Activated CD8-positive, alpha-beta T cell treated with anti-CD3 and anti-CD28 coated beads, Interleukin-2, amount 10 ng/mL, durations not matched to agents 7 days and 5 days (primary cell): ENCODE measurements around the gene OTUB2. TPM values are rescaled to one million over a fixed set of nuclear protein-coding genes. Genes with fewer than 3 reads are reported as not detected.
A peak's percentile ranks its signal among the peaks of the same experiment; 100 is the strongest.

Experiments used
- ATAC-seq: fragments of 150-1000 bp; cut with Tn5 transposase; one replicate; pipeline ENCODE4 v1.10.0; 2021; ENCODE audit warnings: moderate library complexity
- CTCF ChIA-PET: fragments of 350-600 bp; sonication (Branson Sonifier 250); formaldehyde crosslinking; loops from one replicate; lab custom pipeline; 2021; ENCODE audit warnings: antibody characterized with exemption; lab: Charles Lee
- POLR2A ChIA-PET: fragments of 350-600 bp; sonication (Branson Sonifier 250); formaldehyde crosslinking; loops from one replicate; lab custom pipeline; 2021; ENCODE audit warnings: antibody characterized with exemption; lab: Charles Lee
- DNase-seq: peaks from one replicate; pipeline ENCODE4 v3.0.0-alpha.2; 2020
- H3K27ac Mint-ChIP-seq: one replicate; pipeline ENCODE4 v1.8.0; 2021; ENCODE audit warnings: mild to moderate bottlenecking, mixed read lengths
- H3K27me3 Mint-ChIP-seq: one replicate; pipeline ENCODE4 v1.8.0; 2021; ENCODE audit warnings: low read depth, mixed read lengths
- H3K36me3 Mint-ChIP-seq: one replicate; pipeline ENCODE4 v1.8.0; 2021; ENCODE audit warnings: low read depth, mixed read lengths
- H3K4me1 Mint-ChIP-seq: one replicate; pipeline ENCODE4 v1.8.0; 2021; ENCODE audit warnings: low read depth, mixed read lengths
- H3K4me3 Mint-ChIP-seq: one replicate; pipeline ENCODE4 v1.8.0; 2021; ENCODE audit warnings: mild to moderate bottlenecking, mixed read lengths
- H3K9me3 Mint-ChIP-seq: one replicate; pipeline ENCODE4 v1.8.0; 2022; ENCODE audit warnings: mixed read lengths; ENCODE audit not compliant: insufficient read depth
- total RNA-seq, 2 experiments: library from RNA; stranded (reverse); gene quantifications; one replicate each; pipeline ENCODE4 v1.2.3, GENCODE V29; 2021

OTUB2 gene
- total RNA-seq, 2 experiments from 2014 or later = 1.4 to 1.7 TPM

DNA sequence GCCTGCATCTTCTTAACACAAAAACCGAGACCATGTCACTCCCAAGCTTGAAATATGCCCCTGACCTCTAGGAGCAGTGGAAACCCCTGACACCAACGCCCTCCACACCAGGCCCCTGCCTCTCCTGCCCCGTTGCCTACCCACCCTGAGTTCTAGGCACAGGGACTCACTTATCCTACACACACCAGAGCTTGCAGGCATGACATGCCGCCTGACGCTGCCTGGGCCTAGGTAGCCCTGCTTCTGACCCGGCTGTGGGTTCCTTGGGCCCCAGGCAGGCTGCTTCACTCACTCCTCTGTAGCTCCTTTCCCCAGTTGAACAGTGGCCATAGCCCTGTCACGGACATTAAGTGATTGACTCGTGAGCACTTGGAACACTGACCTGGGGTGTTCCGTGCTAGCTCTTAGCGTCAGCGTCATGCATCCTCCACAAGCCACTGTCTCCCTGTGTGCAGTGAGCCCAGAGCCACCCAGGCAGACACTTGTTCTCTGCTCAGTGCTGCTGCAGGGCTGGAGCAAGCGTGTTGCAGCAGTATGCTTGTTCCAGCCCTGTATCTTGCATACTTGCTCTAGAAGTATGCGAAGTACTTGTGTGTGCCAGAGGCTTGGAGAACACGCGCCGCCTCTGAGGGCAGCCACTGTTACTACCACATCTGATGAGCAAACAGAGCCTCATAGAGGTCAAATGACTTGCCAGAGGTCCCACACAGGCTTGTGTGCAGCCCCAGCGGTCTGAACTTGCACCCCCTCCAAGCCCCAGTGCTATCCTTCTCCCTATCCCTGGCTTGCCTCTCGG lies 15.6 kb downstream of the OTUB2 start:
- H3K36me3 Mint-ChIP-seq = peaks cover 12% of the 10 kb centered on the region
- H3K27ac Mint-ChIP-seq = no peak overlapping the region
- H3K27me3 Mint-ChIP-seq = peaks cover under 1% of the 10 kb centered on the region

DNA sequence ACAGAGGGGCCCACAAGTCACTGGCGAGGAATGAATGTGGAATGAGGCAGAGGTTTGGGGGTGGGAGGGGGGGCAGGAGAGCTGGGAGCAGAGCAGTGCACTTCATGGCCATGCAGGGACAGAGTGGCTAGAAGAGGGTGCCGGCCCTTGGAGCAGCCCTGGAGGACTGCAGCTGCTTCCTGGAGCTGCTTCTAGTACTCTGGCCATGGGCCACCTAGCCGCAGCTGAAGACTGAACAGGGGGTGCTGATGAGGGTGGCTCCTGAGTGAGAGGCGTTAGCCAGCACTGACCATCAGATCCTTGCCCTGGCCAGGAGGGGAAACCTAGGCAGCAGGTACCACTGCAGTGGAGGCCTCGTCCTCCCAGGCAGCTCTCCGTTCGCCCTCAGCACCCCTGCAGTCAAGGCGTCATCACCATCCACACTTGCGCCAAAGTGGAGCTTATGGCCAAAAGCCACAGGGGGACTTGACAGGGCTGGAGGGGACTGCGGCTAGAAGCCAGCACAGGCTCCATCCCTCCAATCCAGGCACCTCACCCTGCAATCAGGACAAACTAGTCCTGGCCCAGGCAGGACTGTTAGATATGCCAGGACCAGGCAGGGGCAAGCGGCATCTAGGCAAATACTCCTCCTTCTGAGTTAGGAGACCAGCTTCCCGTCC lies 16.4 kb downstream of the OTUB2 start:
- no peak for ATAC-seq
- no peak overlapping the region for H3K27ac Mint-ChIP-seq
- DNase-seq = no peak
- no peaks in the 10 kb centered on the region for H3K27me3 Mint-ChIP-seq
- H3K4me3 Mint-ChIP-seq = no peak overlapping the region
- H3K9me3 Mint-ChIP-seq = no peaks in the 10 kb centered on the region
- ChIA-PET CTCF (interaction anchor here (0.6 to 1.3 kb wide), 4 partner anchors 13 to 536 kb away, joined by 3 to 4 read pairs (median 3); no protein-coding TSS in a partner anchor), POLR2A (no interaction called here)
- peaks cover 8% of the 10 kb centered on the region for H3K4me1 Mint-ChIP-seq
- H3K36me3 Mint-ChIP-seq = peaks cover 12% of the 10 kb centered on the region

More for the DNA sequence above, 15.6 kb downstream of the OTUB2 start:
- H3K4me1 Mint-ChIP-seq = peaks cover 10% of the 10 kb centered on the region
- no peak overlapping the region for H3K4me3 Mint-ChIP-seq
- CTCF ChIA-PET = interaction anchor here (0.8 kb wide), 1 partner anchor 12 kb away, joined by 4 read pairs; no protein-coding TSS in a partner anchor
- POLR2A ChIA-PET = no interaction called here
- H3K9me3 Mint-ChIP-seq = no peaks in the 10 kb centered on the region
- DNase-seq (no peak), ATAC-seq (no peak)

DNA sequence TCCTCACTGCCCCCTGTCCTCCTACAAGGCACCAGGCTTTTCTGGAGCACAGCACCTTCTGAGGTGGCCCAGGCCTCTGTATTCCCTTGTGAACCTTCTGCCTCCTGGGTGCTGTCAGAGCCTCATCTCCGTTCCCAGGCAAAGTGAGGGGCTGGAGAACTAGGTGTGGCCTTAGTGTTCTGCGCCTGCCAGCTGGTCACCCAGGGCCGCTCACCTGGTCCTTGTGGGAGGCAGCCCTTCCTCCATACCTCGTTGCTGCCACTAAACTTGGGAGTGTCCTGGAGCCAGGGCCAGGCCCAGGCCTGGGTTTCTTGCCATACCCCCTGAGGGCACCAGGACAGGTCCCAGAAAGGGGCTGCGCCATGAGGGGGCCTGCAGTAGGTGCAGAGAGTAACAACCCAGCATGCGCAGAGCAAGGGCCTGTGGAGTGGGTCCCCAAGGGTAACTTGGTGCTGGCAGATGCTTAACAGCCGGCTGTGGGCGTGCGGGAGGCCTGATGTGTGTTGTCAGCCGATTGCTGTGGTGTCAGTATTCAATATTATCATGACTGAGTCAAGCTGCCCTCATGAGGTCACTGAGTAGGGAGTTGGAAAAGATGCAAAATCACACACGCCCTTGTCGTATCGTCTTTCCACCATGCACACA lies 17.1 kb downstream of the OTUB2 start:
- CTCF ChIA-PET = interaction anchor here (0.6 to 1.3 kb wide), 4 partner anchors 14 to 537 kb away, joined by 3 to 4 read pairs (median 3); no protein-coding TSS in a partner anchor
- no peak overlapping the region for H3K27ac Mint-ChIP-seq
- DNase-seq = no peak
- no peaks in the 10 kb centered on the region for H3K27me3 Mint-ChIP-seq
- no peaks in the 10 kb centered on the region for H3K9me3 Mint-ChIP-seq
- no peak overlapping the region for H3K4me3 Mint-ChIP-seq
- peaks cover 8% of the 10 kb centered on the region for H3K4me1 Mint-ChIP-seq
- POLR2A ChIA-PET = no interaction called here
- ATAC-seq = no peak
- peaks cover 18% of the 10 kb centered on the region for H3K36me3 Mint-ChIP-seq

- POLR2A ChIA-PET = no interaction called here
- peaks cover 8% of the 10 kb centered on the region for H3K4me1 Mint-ChIP-seq
- H3K36me3 Mint-ChIP-seq = peaks cover 23% of the 10 kb centered on the region
- no peaks in the 10 kb centered on the region for H3K27me3 Mint-ChIP-seq
- CTCF ChIA-PET = interaction anchor here (1.9 kb wide), 1 partner anchor 8 kb away, joined by 9 read pairs; no protein-coding TSS in a partner anchor
- H3K27ac Mint-ChIP-seq = peak overlapping the region; percentile 44
- no peaks in the 10 kb centered on the region for H3K9me3 Mint-ChIP-seq
- ATAC-seq (no peak), DNase-seq (no peak)
- H3K4me3 Mint-ChIP-seq = no peak overlapping the region
Measured at GRCh38 chr14:94043756-94044475, 17.8 kb downstream of the OTUB2 start.

DNA sequence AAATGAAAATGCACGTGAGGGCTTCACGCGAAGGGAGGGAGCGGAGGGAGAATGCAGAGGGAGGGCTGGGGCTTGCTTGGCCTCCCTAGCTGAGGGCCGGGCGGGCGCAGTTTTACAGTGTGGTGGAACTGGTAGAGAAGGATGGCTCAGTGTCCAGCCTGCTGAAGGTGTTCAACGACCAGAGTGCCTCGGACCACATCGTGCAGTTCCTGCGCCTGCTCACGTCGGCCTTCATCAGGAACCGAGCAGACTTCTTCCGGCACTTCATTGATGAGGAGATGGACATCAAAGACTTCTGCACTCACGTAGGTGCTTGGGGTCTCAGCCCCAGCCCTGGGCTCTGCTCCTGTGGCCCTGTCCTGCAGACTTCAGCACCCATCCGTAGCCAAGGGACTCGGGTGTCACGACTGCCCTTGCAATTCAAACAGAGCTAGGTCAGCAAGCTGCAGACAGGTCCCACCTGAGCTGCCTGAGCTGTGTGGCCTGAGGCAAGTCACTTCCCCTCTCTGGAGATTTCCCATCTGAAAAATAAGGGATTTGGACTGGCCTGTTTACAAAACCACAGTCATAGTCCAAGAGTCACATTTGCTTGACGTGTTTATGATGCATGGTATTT lies 18.4 kb downstream of the OTUB2 start:
- no peak for ATAC-seq
- DNase-seq = no peak
- Mint-ChIP-seq H3K27me3 (no peaks in the 10 kb centered on the region), H3K9me3 (no peaks in the 10 kb centered on the region), H3K4me3 (no peak overlapping the region), H3K4me1 (peaks cover 8% of the 10 kb centered on the region), H3K36me3 (peaks cover 23% of the 10 kb centered on the region), H3K27ac (peak overlapping the region; percentile 44)
- ChIA-PET CTCF (interaction anchor here (1.2 to 1.9 kb wide), 2 partner anchors 9 to 34 kb away, joined by 3 to 9 read pairs; no protein-coding TSS in a partner anchor), POLR2A (no interaction called here)

DNA sequence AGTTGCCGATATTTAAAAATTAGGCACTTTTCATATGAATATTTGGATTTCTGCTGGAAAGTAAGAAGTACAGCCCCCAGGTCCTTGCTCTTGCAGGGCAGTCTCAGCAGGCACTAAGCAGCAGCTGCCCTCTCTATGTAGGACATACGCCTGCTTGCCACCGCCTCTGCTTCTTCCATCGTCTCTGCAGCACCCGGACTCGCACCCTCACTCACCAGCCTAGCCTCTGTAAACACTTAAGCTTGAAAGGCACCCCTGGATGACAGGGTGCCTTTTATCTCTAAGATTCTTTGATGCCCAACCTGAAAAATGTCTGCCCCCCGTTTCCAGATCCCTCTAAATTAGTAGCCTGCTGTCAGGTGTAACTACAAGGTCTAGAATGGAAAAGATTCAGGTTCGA lies 19.0 kb downstream of the OTUB2 start:
- ChIA-PET CTCF (interaction anchor here (1.2 to 1.9 kb wide), 2 partner anchors 9 to 33 kb away, joined by 3 to 9 read pairs; no protein-coding TSS in a partner anchor), POLR2A (no interaction called here)
- DNase-seq (no peak), ATAC-seq (no peak)
- H3K36me3 Mint-ChIP-seq = peaks cover 27% of the 10 kb centered on the region
- peaks cover 8% of the 10 kb centered on the region for H3K4me1 Mint-ChIP-seq
- no peaks in the 10 kb centered on the region for H3K9me3 Mint-ChIP-seq
- H3K27me3 Mint-ChIP-seq = no peaks in the 10 kb centered on the region
- peak overlapping the region; percentile 10 for H3K27ac Mint-ChIP-seq
- no peak overlapping the region for H3K4me3 Mint-ChIP-seq

GRCh38 chr14:94045563-94046345 lies 19.6 kb downstream of the OTUB2 start:
- Mint-ChIP-seq H3K27me3 (no peaks in the 10 kb centered on the region), H3K4me3 (no peak overlapping the region), H3K9me3 (no peaks in the 10 kb centered on the region), H3K36me3 (peaks cover 33% of the 10 kb centered on the region), H3K4me1 (peaks cover 8% of the 10 kb centered on the region), H3K27ac (peak overlapping the region; percentile 48)
- ChIA-PET CTCF (interaction anchor here (1.0 to 7.2 kb wide), 6 partner anchors 9 to 106 kb away, joined by 3 to 52 read pairs (median 4); no protein-coding TSS in a partner anchor), POLR2A (no interaction called here)
- no peak for DNase-seq
- no peak for ATAC-seq

DNA sequence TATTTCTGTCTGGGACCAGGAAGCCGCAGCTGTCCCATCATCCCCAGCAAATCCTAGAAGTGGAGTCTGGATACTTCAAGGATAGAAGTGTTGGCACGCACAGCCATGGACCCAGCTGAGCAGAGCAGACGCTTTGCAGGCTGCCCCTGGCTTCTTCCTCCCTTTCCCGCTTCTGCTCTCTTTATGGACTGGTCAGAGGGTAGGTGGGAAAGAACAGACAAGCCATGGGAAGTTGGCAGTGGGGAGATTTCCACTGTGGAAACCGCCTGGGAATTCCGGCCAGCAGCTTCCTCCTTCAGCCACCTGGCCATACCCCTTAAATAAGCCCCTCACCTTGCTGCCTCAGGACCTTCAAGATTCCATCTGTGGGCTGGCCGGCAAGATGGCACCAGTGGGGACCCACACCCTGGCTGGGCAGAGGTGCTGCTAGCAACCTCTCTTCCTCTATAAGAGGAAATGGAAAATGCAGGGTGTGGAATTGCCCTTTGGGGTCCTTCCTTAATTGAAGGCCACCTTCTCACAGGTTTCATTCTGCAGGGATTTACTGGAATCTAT lies 20.6 kb downstream of the OTUB2 start:
- peaks cover 8% of the 10 kb centered on the region for H3K4me1 Mint-ChIP-seq
- CTCF ChIA-PET = interaction anchor here (1.0 to 7.2 kb wide), 4 partner anchors 10 to 107 kb away, joined by 3 to 52 read pairs (median 4); no protein-coding TSS in a partner anchor
- POLR2A ChIA-PET = interaction anchor here (0.6 to 0.7 kb wide), 2 partner anchors 21 to 1047 kb away, joined by 3 read pairs; no protein-coding TSS in a partner anchor
- peaks cover 43% of the 10 kb centered on the region for H3K36me3 Mint-ChIP-seq
- DNase-seq (no peak), ATAC-seq (no peak)
- H3K9me3 Mint-ChIP-seq = no peaks in the 10 kb centered on the region
- no peak overlapping the region for H3K4me3 Mint-ChIP-seq
- H3K27me3 Mint-ChIP-seq = no peaks in the 10 kb centered on the region
- H3K27ac Mint-ChIP-seq = no peak overlapping the region

GRCh38 chr14:94047581-94047980 lies 21.4 kb downstream of the OTUB2 start:
- no peak for DNase-seq
- no peaks in the 10 kb centered on the region for H3K9me3 Mint-ChIP-seq
- no peaks in the 10 kb centered on the region for H3K27me3 Mint-ChIP-seq
- H3K36me3 Mint-ChIP-seq = peaks cover 52% of the 10 kb centered on the region
- no peak for ATAC-seq
- no peak overlapping the region for H3K27ac Mint-ChIP-seq
- ChIA-PET CTCF (interaction anchor here (0.7 to 7.2 kb wide), 4 partner anchors 11 to 89 kb away, joined by 3 to 52 read pairs (median 4); no protein-coding TSS in a partner anchor), POLR2A (no interaction called here)
- H3K4me1 Mint-ChIP-seq = peaks cover 15% of the 10 kb centered on the region
- no peak overlapping the region for H3K4me3 Mint-ChIP-seq
